ENCODE results near the gene SMIM17.

Gene SMIM17

DNA sequence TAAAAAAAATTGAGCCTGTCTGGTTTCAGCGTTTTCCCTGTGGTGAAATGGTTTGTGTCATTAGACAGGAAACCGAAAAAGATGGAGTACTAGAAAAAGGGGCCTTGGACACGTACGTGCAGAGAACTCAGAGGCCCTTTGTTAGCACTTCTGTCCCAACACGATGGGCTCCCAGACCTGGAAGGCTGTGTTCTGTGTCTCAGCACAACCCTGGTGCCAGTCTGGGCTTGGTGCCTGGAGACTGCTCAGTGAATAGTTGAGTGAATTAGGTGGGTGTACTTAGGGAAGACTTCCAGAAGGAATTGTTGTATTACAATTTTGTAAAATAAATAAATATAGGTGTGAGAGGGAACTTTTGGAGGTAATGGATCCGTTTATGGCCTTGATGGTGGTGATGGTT lies 39.1 kb upstream of the SMIM17 start:
- TF ChIP-seq ZNF70 (CRISPR knock-in tag; IDR thresholded peaks at IDR 0.05), result no peak
- no peak for TF ChIP-seq GLIS3 (CRISPR knock-in tag; IDR thresholded peaks at IDR 0.05)
- TF ChIP-seq SNAI2 (CRISPR knock-in tag; IDR thresholded peaks at IDR 0.05), result no peak
- no peak for ATAC-seq

DNA sequence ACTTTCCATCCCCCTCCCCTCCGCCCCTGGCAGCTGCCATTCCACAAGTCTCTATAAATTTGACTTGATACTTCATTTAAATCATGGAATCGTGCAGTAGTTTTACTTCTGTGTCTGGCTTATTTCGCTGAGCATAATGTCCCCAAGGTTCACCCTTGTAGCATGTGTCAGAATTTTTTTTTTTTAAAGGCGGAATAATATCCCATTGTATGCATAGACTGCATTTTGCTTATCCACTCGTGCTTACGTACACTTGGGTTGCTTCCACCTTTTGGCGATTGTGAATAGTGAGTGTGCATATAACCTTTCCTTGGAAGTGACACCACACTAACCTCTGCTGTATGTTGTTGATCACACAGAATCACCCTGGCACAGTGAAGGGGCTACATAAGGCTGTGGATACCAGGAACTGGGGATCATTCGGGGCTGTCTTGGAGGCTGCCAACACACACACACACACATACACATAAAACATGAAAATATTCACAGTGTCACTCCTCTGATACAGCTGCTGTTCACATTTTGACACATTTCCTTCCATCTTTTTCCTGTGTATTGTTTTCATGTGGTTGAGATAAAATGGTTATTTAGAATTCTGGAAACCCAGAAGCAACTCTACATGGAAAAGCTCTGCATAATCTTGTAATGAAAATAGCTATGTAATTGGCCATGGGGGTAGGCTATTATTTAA lies 34.5 kb upstream of the SMIM17 start:
- no peak for ATAC-seq

DNA sequence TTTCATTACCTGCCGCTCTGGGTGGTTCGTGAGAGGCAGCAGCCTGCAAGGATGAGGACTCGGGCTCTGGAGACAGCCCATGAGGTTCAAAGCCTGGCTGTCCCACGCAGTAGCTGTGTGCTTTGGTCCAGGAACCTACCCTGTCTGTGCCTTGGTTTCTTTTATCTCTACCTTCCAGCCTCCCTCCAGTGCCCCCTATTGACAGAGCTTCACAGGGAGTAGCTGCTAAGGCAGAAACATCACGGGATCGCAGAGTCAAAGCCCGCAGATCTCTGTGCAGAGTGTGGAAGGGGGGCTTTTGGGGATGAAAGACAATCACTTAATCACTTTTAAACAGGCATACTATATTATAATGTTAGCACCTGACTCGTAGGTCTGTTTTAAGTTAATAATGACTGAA lies 31.7 kb upstream of the SMIM17 start:
- TF ChIP-seq, protein P1, sequence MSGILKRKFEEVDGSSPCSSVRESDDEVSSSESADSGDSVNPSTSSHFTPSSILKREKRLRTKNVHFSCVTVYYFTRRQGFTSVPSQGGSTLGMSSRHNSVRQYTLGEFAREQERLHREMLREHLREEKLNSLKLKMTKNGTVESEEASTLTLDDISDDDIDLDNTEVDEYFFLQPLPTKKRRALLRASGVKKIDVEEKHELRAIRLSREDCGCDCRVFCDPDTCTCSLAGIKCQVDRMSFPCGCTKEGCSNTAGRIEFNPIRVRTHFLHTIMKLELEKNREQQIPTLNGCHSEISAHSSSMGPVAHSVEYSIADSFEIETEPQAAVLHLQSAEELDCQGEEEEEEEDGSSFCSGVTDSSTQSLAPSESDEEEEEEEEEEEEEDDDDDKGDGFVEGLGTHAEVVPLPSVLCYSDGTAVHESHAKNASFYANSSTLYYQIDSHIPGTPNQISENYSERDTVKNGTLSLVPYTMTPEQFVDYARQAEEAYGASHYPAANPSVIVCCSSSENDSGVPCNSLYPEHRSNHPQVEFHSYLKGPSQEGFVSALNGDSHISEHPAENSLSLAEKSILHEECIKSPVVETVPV (CRISPR knock-in tag; IDR thresholded peaks at IDR 0.05), result no peak
- TF ChIP-seq, protein P2, sequence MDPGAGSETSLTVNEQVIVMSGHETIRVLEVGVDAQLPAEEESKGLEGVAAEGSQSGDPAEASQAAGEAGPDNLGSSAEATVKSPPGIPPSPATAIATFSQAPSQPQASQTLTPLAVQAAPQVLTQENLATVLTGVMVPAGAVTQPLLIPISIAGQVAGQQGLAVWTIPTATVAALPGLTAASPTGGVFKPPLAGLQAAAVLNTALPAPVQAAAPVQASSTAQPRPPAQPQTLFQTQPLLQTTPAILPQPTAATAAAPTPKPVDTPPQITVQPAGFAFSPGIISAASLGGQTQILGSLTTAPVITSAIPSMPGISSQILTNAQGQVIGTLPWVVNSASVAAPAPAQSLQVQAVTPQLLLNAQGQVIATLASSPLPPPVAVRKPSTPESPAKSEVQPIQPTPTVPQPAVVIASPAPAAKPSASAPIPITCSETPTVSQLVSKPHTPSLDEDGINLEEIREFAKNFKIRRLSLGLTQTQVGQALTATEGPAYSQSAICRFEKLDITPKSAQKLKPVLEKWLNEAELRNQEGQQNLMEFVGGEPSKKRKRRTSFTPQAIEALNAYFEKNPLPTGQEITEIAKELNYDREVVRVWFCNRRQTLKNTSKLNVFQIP (CRISPR knock-in tag; IDR thresholded peaks at IDR 0.05; ENCODE audit: borderline replicate concordance, low read depth), result no peak
- no peak for TF ChIP-seq ZNF565 (CRISPR knock-in tag; conservative IDR thresholded peaks at IDR 0.05; ENCODE audit: low read depth)
- ATAC-seq, result no peak

More for the DNA sequence above, 34.5 kb upstream of the SMIM17 start:
- TF ChIP-seq ISL1 (CRISPR knock-in tag; IDR thresholded peaks at IDR 0.05), result no peak
- TF ChIP-seq, protein P3, sequence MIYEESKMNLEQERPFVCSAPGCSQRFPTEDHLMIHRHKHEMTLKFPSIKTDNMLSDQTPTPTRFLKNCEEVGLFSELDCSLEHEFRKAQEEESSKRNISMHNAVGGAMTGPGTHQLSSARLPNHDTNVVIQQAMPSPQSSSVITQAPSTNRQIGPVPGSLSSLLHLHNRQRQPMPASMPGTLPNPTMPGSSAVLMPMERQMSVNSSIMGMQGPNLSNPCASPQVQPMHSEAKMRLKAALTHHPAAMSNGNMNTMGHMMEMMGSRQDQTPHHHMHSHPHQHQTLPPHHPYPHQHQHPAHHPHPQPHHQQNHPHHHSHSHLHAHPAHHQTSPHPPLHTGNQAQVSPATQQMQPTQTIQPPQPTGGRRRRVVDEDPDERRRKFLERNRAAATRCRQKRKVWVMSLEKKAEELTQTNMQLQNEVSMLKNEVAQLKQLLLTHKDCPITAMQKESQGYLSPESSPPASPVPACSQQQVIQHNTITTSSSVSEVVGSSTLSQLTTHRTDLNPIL (CRISPR knock-in tag; IDR thresholded peaks at IDR 0.05; ENCODE audit: low read depth), result no peak
- TF ChIP-seq, protein P1 (CRISPR knock-in tag; IDR thresholded peaks at IDR 0.05), result no peak
- TF ChIP-seq ZC3H10 (CRISPR knock-in tag; IDR thresholded peaks at IDR 0.05), result no peak

DNA sequence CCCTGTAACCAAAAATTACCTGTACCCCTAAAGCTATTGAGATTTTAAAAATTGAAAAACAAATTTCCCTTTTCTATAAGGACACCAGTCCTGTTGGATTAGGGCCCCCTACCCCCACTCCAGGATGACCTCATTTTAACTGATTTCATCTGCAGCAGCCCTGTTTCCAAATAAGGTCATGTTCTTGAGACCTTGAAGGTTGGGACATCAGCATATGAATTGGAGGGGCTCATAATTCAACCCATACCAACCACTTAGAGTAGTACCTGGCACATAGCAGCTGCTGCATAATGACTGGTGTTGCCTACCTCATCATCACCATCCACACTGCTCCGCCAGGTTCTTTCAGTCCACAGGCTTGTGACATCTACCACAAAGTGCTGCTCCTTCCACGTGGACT lies 30.2 kb upstream of the SMIM17 start:
- ATAC-seq, result no peak
- TF ChIP-seq ZNF70 (CRISPR knock-in tag; IDR thresholded peaks at IDR 0.05), result no peak
- TF ChIP-seq, protein P4, sequence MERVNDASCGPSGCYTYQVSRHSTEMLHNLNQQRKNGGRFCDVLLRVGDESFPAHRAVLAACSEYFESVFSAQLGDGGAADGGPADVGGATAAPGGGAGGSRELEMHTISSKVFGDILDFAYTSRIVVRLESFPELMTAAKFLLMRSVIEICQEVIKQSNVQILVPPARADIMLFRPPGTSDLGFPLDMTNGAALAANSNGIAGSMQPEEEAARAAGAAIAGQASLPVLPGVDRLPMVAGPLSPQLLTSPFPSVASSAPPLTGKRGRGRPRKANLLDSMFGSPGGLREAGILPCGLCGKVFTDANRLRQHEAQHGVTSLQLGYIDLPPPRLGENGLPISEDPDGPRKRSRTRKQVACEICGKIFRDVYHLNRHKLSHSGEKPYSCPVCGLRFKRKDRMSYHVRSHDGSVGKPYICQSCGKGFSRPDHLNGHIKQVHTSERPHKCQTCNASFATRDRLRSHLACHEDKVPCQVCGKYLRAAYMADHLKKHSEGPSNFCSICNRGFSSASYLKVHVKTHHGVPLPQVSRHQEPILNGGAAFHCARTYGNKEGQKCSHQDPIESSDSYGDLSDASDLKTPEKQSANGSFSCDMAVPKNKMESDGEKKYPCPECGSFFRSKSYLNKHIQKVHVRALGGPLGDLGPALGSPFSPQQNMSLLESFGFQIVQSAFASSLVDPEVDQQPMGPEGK (CRISPR knock-in tag; IDR thresholded peaks at IDR 0.05; ENCODE audit: borderline replicate concordance), result no peak
- TF ChIP-seq PPARA (CRISPR knock-in tag; IDR thresholded peaks at IDR 0.05; ENCODE audit: borderline replicate concordance), result no peak
- no peak for TF ChIP-seq OSR1 (CRISPR knock-in tag; IDR thresholded peaks at IDR 0.05)
- no peak for TF ChIP-seq ZC3H10 (CRISPR knock-in tag; IDR thresholded peaks at IDR 0.05)
- TF ChIP-seq RARB (CRISPR knock-in tag; IDR thresholded peaks at IDR 0.05), result no peak
- TF ChIP-seq ESRRG (CRISPR knock-in tag; IDR thresholded peaks at IDR 0.05), result no peak

DNA sequence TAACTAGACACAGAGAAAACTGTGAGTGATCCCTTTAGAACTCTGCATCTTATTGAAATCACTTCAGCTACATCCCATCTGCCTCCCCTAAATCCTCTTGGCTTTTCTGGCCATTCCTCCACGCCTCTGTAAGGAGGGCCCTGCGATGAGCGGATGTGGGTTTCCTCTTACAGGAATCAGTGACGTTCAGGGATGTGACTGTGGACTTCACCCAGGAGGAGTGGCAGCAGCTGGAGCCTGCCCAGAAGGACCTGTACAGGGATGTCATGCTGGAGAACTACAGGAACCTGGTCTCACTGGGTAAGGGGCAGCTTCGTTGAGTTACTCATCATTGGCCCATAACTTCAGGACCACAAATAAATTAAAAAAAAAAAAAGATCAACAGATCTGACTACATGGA lies 29.3 kb upstream of the SMIM17 start:
- no peak for ATAC-seq
- TF ChIP-seq ZFP3 (CRISPR knock-in tag; IDR thresholded peaks at IDR 0.05) (no peak), CSDC2 (CRISPR knock-in tag; IDR thresholded peaks at IDR 0.05) (no peak), GLIS3 (CRISPR knock-in tag; IDR thresholded peaks at IDR 0.05) (no peak), ZNF70 (CRISPR knock-in tag; IDR thresholded peaks at IDR 0.05) (no peak), ESRRG (CRISPR knock-in tag; IDR thresholded peaks at IDR 0.05) (no peak), ZNF565 (CRISPR knock-in tag; conservative IDR thresholded peaks at IDR 0.05; ENCODE audit: low read depth) (no peak), TCF4 (CRISPR knock-in tag; IDR thresholded peaks at IDR 0.05; ENCODE audit: borderline replicate concordance) (no peak), ZC3H10 (CRISPR knock-in tag; IDR thresholded peaks at IDR 0.05) (no peak), PPARA (CRISPR knock-in tag; IDR thresholded peaks at IDR 0.05; ENCODE audit: borderline replicate concordance) (no peak), SNAI2 (CRISPR knock-in tag; IDR thresholded peaks at IDR 0.05) (no peak), ISL1 (CRISPR knock-in tag; IDR thresholded peaks at IDR 0.05) (no peak), ZNF8 (CRISPR knock-in tag; IDR thresholded peaks at IDR 0.05) (no peak), TOX (CRISPR knock-in tag; IDR thresholded peaks at IDR 0.05; ENCODE audit: borderline replicate concordance) (no peak)
- TF ChIP-seq, protein P4 (CRISPR knock-in tag; IDR thresholded peaks at IDR 0.05; ENCODE audit: borderline replicate concordance), result no peak
- TF ChIP-seq, protein P2 (CRISPR knock-in tag; IDR thresholded peaks at IDR 0.05; ENCODE audit: borderline replicate concordance, low read depth), result no peak
- TF ChIP-seq, protein P1 (CRISPR knock-in tag; IDR thresholded peaks at IDR 0.05), result no peak

Data from SK-N-SH treated with all-trans-retinoic acid at 6 μM for 48 hours (cell line).